HEK293 (cell line): Measurements from ENCODE around the gene MUC5B.

Experiments used
- CTCF ChIA-PET: fragments of 350-600 bp; formaldehyde crosslinking; extraction: SDS; loops from one replicate; lab custom pipeline; 2021; ENCODE audit warnings: antibody characterized with exemption; lab: Yijun Ruan, JAX
- POLR2A ChIA-PET: fragments of 300-600 bp; formaldehyde crosslinking; extraction: SDS; loops from one replicate; lab custom pipeline; 2020; ENCODE audit warnings: antibody characterized with exemption, inconsistent platforms; lab: Yijun Ruan, JAX
- H3K27ac ChIP-seq: fragments of 200-500 bp; sonication (Bioruptor generic); 2 replicates; pipeline ENCODE4 v1.5.1; 2014; ENCODE audit warnings: low read depth, low read length, control low read depth, inconsistent platforms; ENCODE audit errors: extremely low read depth
- H3K36me3 ChIP-seq, 2 experiments: fragments of 200-500 bp in 1 of 2; sonication (Bioruptor generic) in 1 of 2; 1 replicate in 1 of 2; 2 replicates in 1 of 2; pipeline ENCODE4 v1.5.1; 2014 to 2017; ENCODE audit warnings: inconsistent platforms in 2 of 2, low read length in 2 of 2; ENCODE audit not compliant: control insufficient read depth in 2 of 2, insufficient read depth in 1 of 2
- H3K4me1 ChIP-seq: fragments of 200-500 bp; sonication (Bioruptor generic); 2 replicates; pipeline ENCODE4 v1.5.1; 2014; ENCODE audit warnings: mild to moderate bottlenecking, low read length, inconsistent platforms; ENCODE audit not compliant: control insufficient read depth, insufficient read depth
- H3K4me3 ChIP-seq: 2 replicates; pipeline ENCODE4 v1.5.1; 2011; ENCODE audit warnings: low read depth, mild to moderate bottlenecking, control low read depth, low read length, moderate library complexity
- H3K9me3 ChIP-seq: fragments of 200-500 bp; sonication (Bioruptor generic); 2 replicates; pipeline ENCODE4 v1.5.1; 2014; ENCODE audit warnings: low read depth, low read length, inconsistent platforms; ENCODE audit not compliant: control insufficient read depth, insufficient read depth
- EGR2 ChIP-seq: fragments of 450-650 bp; formaldehyde crosslinking; IDR thresholded peaks from 2 replicates; pipeline ENCODE4 v1.5.1; 2016; ENCODE audit warnings: low read depth, missing biosample characterization, missing genetic modification characterization
- ELK4 ChIP-seq: IDR thresholded peaks from 2 replicates; pipeline ENCODE4 v1.6.1; 2011; ENCODE audit warnings: mild to moderate bottlenecking, low read depth, low read length, borderline replicate concordance
- IKZF3 ChIP-seq: fragments of 450-650 bp; IDR thresholded peaks from 2 replicates; pipeline ENCODE4 v1.5.0; 2018; ENCODE audit warnings: missing biosample characterization, mild to moderate bottlenecking, missing genetic modification characterization, moderate library complexity
- PATZ1 ChIP-seq: fragments of 450-650 bp; formaldehyde crosslinking; IDR thresholded peaks from 2 replicates; pipeline ENCODE4 v1.5.1; 2016; ENCODE audit warnings: missing biosample characterization, missing genetic modification characterization
- RBAK ChIP-seq: fragments of 450-650 bp; formaldehyde crosslinking; IDR thresholded peaks from 2 replicates; pipeline ENCODE4 v1.5.1; 2016; ENCODE audit warnings: missing biosample characterization, missing genetic modification characterization
- REST ChIP-seq: fragments of 450-650 bp; formaldehyde crosslinking; IDR thresholded peaks from 2 replicates; pipeline ENCODE4 v1.5.1; 2016; ENCODE audit warnings: missing biosample characterization, missing genetic modification characterization
- YY2 ChIP-seq: fragments of 450-650 bp; formaldehyde crosslinking; IDR thresholded peaks from 2 replicates; pipeline ENCODE4 v1.5.1; 2016; ENCODE audit warnings: missing biosample characterization, missing genetic modification characterization
- ZBTB20 ChIP-seq: fragments of 450-650 bp; formaldehyde crosslinking; IDR thresholded peaks from 2 replicates; pipeline ENCODE4 v1.5.1; 2016; ENCODE audit warnings: missing biosample characterization, missing genetic modification characterization
- ZNF16 ChIP-seq: fragments of 450-650 bp; formaldehyde crosslinking; IDR thresholded peaks from 2 replicates; pipeline ENCODE4 v1.5.1; 2016; ENCODE audit warnings: low read depth, missing biosample characterization, missing genetic modification characterization
- ZNF169 ChIP-seq: fragments of 450-650 bp; formaldehyde crosslinking; IDR thresholded peaks from 2 replicates; pipeline ENCODE4 v1.5.1; 2016; ENCODE audit warnings: missing biosample characterization, missing genetic modification characterization
- ZNF184 ChIP-seq: fragments of 450-650 bp; IDR thresholded peaks from 2 replicates; pipeline ENCODE4 v1.5.1; 2018; ENCODE audit warnings: missing biosample characterization, mild to moderate bottlenecking, missing genetic modification characterization
- ZNF214 ChIP-seq: fragments of 450-650 bp; formaldehyde crosslinking; IDR thresholded peaks from 2 replicates; pipeline ENCODE4 v1.5.1; 2017; ENCODE audit warnings: missing biosample characterization, mild to moderate bottlenecking, missing genetic modification characterization, borderline replicate concordance
- ZNF350 ChIP-seq: fragments of 450-650 bp; formaldehyde crosslinking; IDR thresholded peaks from 2 replicates; pipeline ENCODE4 v1.5.0; 2017; ENCODE audit warnings: missing biosample characterization, mild to moderate bottlenecking, missing genetic modification characterization
- ZNF488 ChIP-seq: fragments of 450-650 bp; formaldehyde crosslinking; IDR thresholded peaks from 2 replicates; pipeline ENCODE4 v1.5.1; 2016; ENCODE audit warnings: missing biosample characterization, missing genetic modification characterization
- ZNF624 ChIP-seq: fragments of 450-650 bp; formaldehyde crosslinking; IDR thresholded peaks from 2 replicates; pipeline ENCODE4 v1.5.1; 2017; ENCODE audit warnings: missing biosample characterization, missing genetic modification characterization
- ZNF701 ChIP-seq: fragments of 450-650 bp; formaldehyde crosslinking; IDR thresholded peaks from 2 replicates; pipeline ENCODE4 v1.5.1; 2016; ENCODE audit warnings: missing biosample characterization, missing genetic modification characterization
- ZNF768 ChIP-seq: fragments of 450-650 bp; formaldehyde crosslinking; IDR thresholded peaks from 2 replicates; pipeline ENCODE4 v1.5.1; 2018; ENCODE audit warnings: missing biosample characterization, mild to moderate bottlenecking, missing genetic modification characterization

MUC5B gene

GRCh38 chr11:1303973-1304372 is 81.1 kb downstream of the MUC5B start:
- no peak overlapping the region for H3K27ac ChIP-seq
- no peak overlapping the region for H3K4me3 ChIP-seq
- no peak for TF ChIP-seq ZNF768 (tag by site-specific recombination)
- no peak for TF ChIP-seq ZNF169 (tag by site-specific recombination)
- no peak for TF ChIP-seq IKZF3 (tag by site-specific recombination)
- no peak for TF ChIP-seq ZNF214
- no peak for TF ChIP-seq YY2 (tag by site-specific recombination)
- no peak for TF ChIP-seq RBAK (tag by site-specific recombination)
- no peak for TF ChIP-seq ZNF350 (tag by site-specific recombination)
- no peak for TF ChIP-seq ZNF624
- no peak for TF ChIP-seq REST
- no peak for TF ChIP-seq ZNF16 (tag by site-specific recombination)
- no peak for TF ChIP-seq PATZ1 (tag by site-specific recombination)
- no peak for TF ChIP-seq ZNF701 (tag by site-specific recombination)
- TF ChIP-seq ZNF488 (tag by site-specific recombination), result no peak
- no peak for TF ChIP-seq ZNF184 (tag by site-specific recombination)
- TF ChIP-seq, all 188 proteins: peak for 0
- ChIA-PET CTCF (no interaction called here), POLR2A (no interaction called here)
- Histone ChIP-seq H3K4me1 (no peaks in the 10 kb centered on the region), H3K9me3 (no peaks in the 10 kb centered on the region), H3K36me3 (peaks cover 0 to 44% of the 10 kb centered on the region in 2 experiments; a peak in 1 of 3 replicates)

GRCh38 chr11:1304380-1304779 is 81.5 kb downstream of the MUC5B start:
- POLR2A ChIA-PET, result no interaction called here
- peaks cover 0 to 44% of the 10 kb centered on the region in 2 experiments; a peak in 1 of 3 replicates for H3K36me3 ChIP-seq
- H3K4me1 ChIP-seq, result no peaks in the 10 kb centered on the region
- H3K9me3 ChIP-seq, result no peaks in the 10 kb centered on the region
- TF ChIP-seq ZBTB20 (tag by site-specific recombination), result no peak
- TF ChIP-seq EGR2 (tag by site-specific recombination), result 0 out of 2 replicates have a peak, but pooled peaks have one; percentile 20
- no peak for TF ChIP-seq ELK4
- CTCF ChIA-PET, result interaction anchor here (0.8 kb wide), 1 partner anchor 270 kb away, joined by 4 read pairs; no protein-coding TSS in a partner anchor
- no peak overlapping the region for H3K4me3 ChIP-seq
- H3K27ac ChIP-seq, result no peak overlapping the region
